ENCODE results near the gene GLS.

Gene GLS

GRCh38 chr2:191006997-191007783, 126.6 kb downstream of the GLS start:
- peaks cover 71% of the 10 kb centered on the region for H3K36me3 Mint-ChIP-seq (ENCODE audit: low read depth)
- no peaks in the 10 kb centered on the region for H3K27me3 Mint-ChIP-seq (ENCODE audit: low read depth)
- no peaks in the 10 kb centered on the region for H3K9me3 Mint-ChIP-seq
- no peak for TF ChIP-seq CTCF (IDR thresholded peaks at IDR 0.05; ENCODE audit: unreplicated experiment in 3 of 3)
- H3K27ac Mint-ChIP-seq, result no peak overlapping the region
- H3K4me3 Mint-ChIP-seq, result no peak overlapping the region
- H3K4me1 Mint-ChIP-seq, result no peaks in the 10 kb centered on the region

- Mint-ChIP-seq H3K36me3 (ENCODE audit: low read depth) (peaks cover 60% of the 10 kb centered on the region), H3K27ac (no peak overlapping the region), H3K4me1 (no peaks in the 10 kb centered on the region), H3K27me3 (ENCODE audit: low read depth) (no peaks in the 10 kb centered on the region), H3K4me3 (no peak overlapping the region), H3K9me3 (no peaks in the 10 kb centered on the region)
- TF ChIP-seq CTCF (IDR thresholded peaks at IDR 0.05; ENCODE audit: unreplicated experiment in 3 of 3), result no peak
Observed at GRCh38 chr2:191008286-191008685, 127.7 kb downstream of the GLS start.

GRCh38 chr2:191009541-191010374, 129.1 kb downstream of the GLS start:
- Mint-ChIP-seq H3K27me3 (ENCODE audit: low read depth) (no peaks in the 10 kb centered on the region), H3K36me3 (ENCODE audit: low read depth) (peaks cover 46% of the 10 kb centered on the region), H3K4me3 (no peak overlapping the region), H3K27ac (no peak overlapping the region), H3K4me1 (no peaks in the 10 kb centered on the region), H3K9me3 (no peaks in the 10 kb centered on the region)
- TF ChIP-seq CTCF (IDR thresholded peaks at IDR 0.05; ENCODE audit: unreplicated experiment in 3 of 3), result no peak

- peak overlapping the region in 1 of 3 experiments; percentile 35 for H3K4me3 Mint-ChIP-seq
- H3K9me3 Mint-ChIP-seq, result no peaks in the 10 kb centered on the region
- H3K36me3 Mint-ChIP-seq (ENCODE audit: low read depth), result peaks cover 33% of the 10 kb centered on the region
- H3K27ac Mint-ChIP-seq, result no peak overlapping the region
- TF ChIP-seq CTCF (IDR thresholded peaks at IDR 0.05; ENCODE audit: unreplicated experiment in 3 of 3), result no peak
- H3K27me3 Mint-ChIP-seq (ENCODE audit: low read depth), result peaks cover 6% of the 10 kb centered on the region
- H3K4me1 Mint-ChIP-seq, result no peaks in the 10 kb centered on the region
Observed at GRCh38 chr2:191010887-191011885, 130.6 kb downstream of the GLS start.

GRCh38 chr2:191012346-191012745, 131.7 kb downstream of the GLS start:
- Mint-ChIP-seq H3K4me1 (no peaks in the 10 kb centered on the region), H3K27me3 (ENCODE audit: low read depth) (peaks cover 10% of the 10 kb centered on the region), H3K4me3 (no peak overlapping the region), H3K9me3 (no peaks in the 10 kb centered on the region), H3K36me3 (ENCODE audit: low read depth) (peaks cover 22% of the 10 kb centered on the region), H3K27ac (no peak overlapping the region)
- no peak for TF ChIP-seq CTCF (IDR thresholded peaks at IDR 0.05; ENCODE audit: unreplicated experiment in 3 of 3)
